CD14-positive monocyte (primary cell): ENCODE measurements around the gene SEMA7A. TPM values are rescaled to one million over a fixed set of nuclear protein-coding genes. Genes with fewer than 3 reads are reported as not detected.

Experiments used
- DNase-seq, 3 donors: peaks; one replicate each; pipeline ENCODE4 v3.0.0-alpha.2; 2011 to 2022
- H2AFZ ChIP-seq: 2 replicates; pipeline ENCODE4 v1.6.0; 2012; ENCODE audit warnings: mild to moderate bottlenecking, low read depth, low read length, inconsistent platforms; ENCODE audit not compliant: insufficient read depth, poor library complexity, severe bottlenecking
- H3K27ac ChIP-seq, 2 donors: 1 replicate in 1 of 2; 2 replicates in 1 of 2; pipeline ENCODE4 v1.5.1; 2012 to 2013; ENCODE audit warnings: low read length in 2 of 2, control low read depth in 1 of 2, inconsistent platforms in 1 of 2, low read depth in 1 of 2, mild to moderate bottlenecking in 1 of 2
- H3K27me3 ChIP-seq, 2 donors: one replicate each; pipeline versions ENCODE4 v1.6.0 to v1.6.1; 2011 to 2013; ENCODE audit warnings: low read length in 2 of 2; ENCODE audit not compliant: control insufficient read depth in 2 of 2, insufficient read depth in 2 of 2
- H3K36me3 ChIP-seq, 2 donors: replicated peaks in 1 of 2; 1 replicate in 1 of 2; 2 replicates in 1 of 2; pipeline versions ENCODE4 v1.5.1 to v1.6.1; 2012 to 2013; ENCODE audit warnings: low read length in 2 of 2, control low read depth in 1 of 2, inconsistent platforms in 1 of 2, mild to moderate bottlenecking in 1 of 2; ENCODE audit not compliant: insufficient read depth in 2 of 2, control insufficient read depth in 1 of 2
- H3K4me1 ChIP-seq, 2 donors: 1 replicate in 1 of 2; 2 replicates in 1 of 2; pipeline versions ENCODE4 v1.5.1 to v1.6.1; 2012 to 2013; ENCODE audit warnings: low read length in 2 of 2, control low read depth in 1 of 2, inconsistent platforms in 1 of 2, mild to moderate bottlenecking in 1 of 2, moderate library complexity in 1 of 2; ENCODE audit not compliant: insufficient read depth in 2 of 2, control insufficient read depth in 1 of 2
- H3K4me2 ChIP-seq: replicated peaks from 2 replicates; pipeline ENCODE3; 2012; ENCODE audit warnings: low read length, moderate library complexity, mild to moderate bottlenecking; ENCODE audit not compliant: poor library complexity, severe bottlenecking; ENCODE audit errors: extremely low read depth
- H3K4me3 ChIP-seq, 3 experiments: fragments of 200-600 bp in 1 of 3; sonication (generic) in 1 of 3; replicated peaks in 1 of 3; 1 replicate in 2 of 3; 2 replicates in 1 of 3; pipeline ENCODE4 v1.5.1; 2011 to 2013; ENCODE audit warnings: low read length in 3 of 3, mild to moderate bottlenecking in 3 of 3, control low read depth in 2 of 3, low read depth in 2 of 3, inconsistent platforms in 1 of 3, moderate library complexity in 1 of 3
- H3K79me2 ChIP-seq: 2 replicates; pipeline ENCODE4 v1.6.0; 2012; ENCODE audit warnings: mild to moderate bottlenecking, control low read depth, inconsistent platforms, low read length, moderate library complexity; ENCODE audit not compliant: insufficient read depth
- H3K9ac ChIP-seq: 2 replicates; pipeline ENCODE4 v1.6.0; 2017; ENCODE audit warnings: low read length, mild to moderate bottlenecking; ENCODE audit not compliant: insufficient read depth, poor library complexity, severe bottlenecking
- H3K9me3 ChIP-seq, 2 donors: replicated peaks in 1 of 2; 1 replicate in 1 of 2; 2 replicates in 1 of 2; pipeline versions ENCODE4 v1.5.1 to v1.6.1; 2012 to 2013; ENCODE audit warnings: low read length in 2 of 2, control low read depth in 1 of 2; ENCODE audit not compliant: control insufficient read depth in 1 of 2, insufficient read depth in 1 of 2
- H4K20me1 ChIP-seq: 2 replicates; pipeline ENCODE4 v1.6.0; 2012; ENCODE audit warnings: mild to moderate bottlenecking, low read length, control low read depth, moderate library complexity; ENCODE audit not compliant: insufficient read depth
- H3K27ac Mint-ChIP-seq, 7 donors: one replicate each; pipeline ENCODE4 v1.8.0; 2020; ENCODE audit warnings: mild to moderate bottlenecking in 7 of 7, mixed read lengths in 7 of 7, moderate library complexity in 6 of 7, inconsistent platforms in 2 of 7
- H3K27me3 Mint-ChIP-seq, 3 donors: one replicate each; pipeline ENCODE4 v1.8.0; 2021 to 2022; ENCODE audit warnings: low read depth in 3 of 3, mild to moderate bottlenecking in 3 of 3, mixed read lengths in 3 of 3, moderate library complexity in 3 of 3, inconsistent platforms in 1 of 3
- H3K36me3 Mint-ChIP-seq, 2 donors: one replicate each; pipeline ENCODE4 v1.8.0; 2020; ENCODE audit warnings: mixed read lengths in 2 of 2, inconsistent platforms in 1 of 2, mild to moderate bottlenecking in 1 of 2
- H3K4me1 Mint-ChIP-seq: one replicate; pipeline ENCODE4 v1.8.0; 2020; ENCODE audit warnings: mild to moderate bottlenecking, mixed read lengths
- H3K4me3 Mint-ChIP-seq, 2 donors: one replicate each; pipeline ENCODE4 v1.8.0; 2020; ENCODE audit warnings: mild to moderate bottlenecking in 2 of 2, mixed read lengths in 2 of 2, moderate library complexity in 1 of 2
- H3K9me3 Mint-ChIP-seq, 7 donors: one replicate each; pipeline ENCODE4 v1.8.0; 2020 to 2022; ENCODE audit warnings: mixed read lengths in 7 of 7, mild to moderate bottlenecking in 6 of 7, moderate library complexity in 6 of 7, inconsistent platforms in 2 of 7
- CTCF ChIP-seq: fragments of 200-600 bp; IDR thresholded peaks from one replicate; pipeline ENCODE4 v1.8.0; 2022; ENCODE audit warnings: antibody characterized with exemption, mild to moderate bottlenecking
- WGBS: methylation state at CpG from one replicate; pipeline ENCODE4 v1.1.5; 2013; ENCODE audit warnings: missing lambda C conversion rate; ENCODE audit not compliant: insufficient coverage; 5-methylcytosine and 5-hydroxymethylcytosine counted together
- intact Hi-C, 2 donors: fragments of 100-400 bp; cut with micrococcal nuclease; formaldehyde crosslinking; loops; one replicate each; pipeline versions ENCODE4 v1.15.0 to v1.15.1; 2023
- polyA plus RNA-seq, 3 donors: library from polyadenylated mRNA; depleted of rRNA in 1 of 3; unstranded in 2 of 3; stranded (reverse) in 1 of 3; fragments of 300-500 nt in 2 of 3; fragments of >200 nt in 1 of 3; fragmentation: Illumina TruSeq in 2 of 3; gene quantifications; 1 replicate in 2 of 3; 2 replicates in 1 of 3; pipeline ENCODE4 v1.2.3, GENCODE V29; 2012 to 2021

The SEMA7A gene
- polyA plus RNA-seq, 3 donors: 0.04 to 4.8 (median 0.15) TPM

DNA sequence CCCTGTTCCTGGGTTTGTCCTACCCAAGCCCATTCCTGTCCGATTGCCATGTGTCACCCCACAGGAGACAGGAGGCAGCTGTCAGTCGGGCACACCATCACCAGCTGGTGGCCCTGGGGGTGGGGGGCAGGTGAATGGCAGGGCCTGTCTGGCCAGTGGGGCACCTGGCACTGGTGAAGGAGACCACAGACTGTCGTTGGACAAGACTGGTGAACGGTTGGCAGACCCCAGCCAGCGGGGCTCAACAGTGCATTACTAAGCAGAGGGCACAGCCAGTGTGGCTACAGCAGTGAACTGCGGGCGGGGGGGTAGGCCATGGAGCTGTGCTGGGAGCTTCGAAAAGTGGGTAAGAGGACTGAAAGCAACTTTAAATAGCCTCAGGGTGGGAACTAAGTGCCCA lies 2.1 kb downstream of the SEMA7A start:
- Histone ChIP-seq H3K36me3 (no peaks in the 10 kb centered on the region), H3K27ac (no peak overlapping the region), H3K4me3 (no peak overlapping the region), H3K9ac (no peak overlapping the region), H3K9me3 (peaks cover 0 to 7% of the 10 kb centered on the region in 2 donors), H4K20me1 (no peaks in the 10 kb centered on the region), H3K4me1 (peaks cover 38 to 48% of the 10 kb centered on the region in 2 donors), H3K27me3 (peaks cover 16 to 28% of the 10 kb centered on the region in 2 donors), H3K79me2 (no peaks in the 10 kb centered on the region), H3K4me2 (no peak overlapping the region), H2AFZ (no peak overlapping the region)
- Mint-ChIP-seq H3K9me3 (peaks cover 0 to 17% (median 0%) of the 10 kb centered on the region in 7 donors), H3K27me3 (peaks cover 23 to 47% (median 26%) of the 10 kb centered on the region in 3 donors), H3K4me3 (peak overlapping the region in 1 of 2 donors; percentile 72), H3K4me1 (peaks cover 43% of the 10 kb centered on the region), H3K36me3 (peaks cover 0 to 11% of the 10 kb centered on the region in 2 donors), H3K27ac (peak overlapping the region in 1 of 7 donors; percentile 33)
- WGBS: 73% methylated on average over 7 of the region's 8 CpGs
- intact Hi-C loops: no loop called here
- no peak for DNase-seq
- no peak for TF ChIP-seq CTCF

DNA sequence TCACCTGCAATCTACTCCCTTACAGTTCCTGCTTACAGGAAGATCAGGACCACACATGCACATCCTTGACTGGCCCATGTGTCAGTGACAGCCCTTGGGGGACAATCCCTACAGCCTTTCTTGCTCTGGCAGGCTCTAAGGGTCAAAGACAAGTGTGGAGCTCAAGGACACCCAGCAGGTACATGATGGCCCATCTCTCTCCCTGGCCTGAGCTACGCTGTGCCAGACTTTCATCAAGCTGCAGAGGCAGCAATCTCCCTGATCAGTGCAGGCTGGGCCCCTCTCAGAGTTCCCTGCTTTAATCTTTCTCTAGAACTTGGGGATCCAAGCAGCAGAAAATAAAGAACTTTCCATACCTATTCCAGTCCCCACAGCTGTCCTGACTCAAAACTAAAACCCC lies 2.6 kb downstream of the SEMA7A start:
- H3K27ac ChIP-seq: no peak overlapping the region
- no peak overlapping the region for H3K9ac ChIP-seq

More for the DNA sequence above, 2.6 kb downstream of the SEMA7A start:
- intact Hi-C loops: no loop called here
- peak overlapping the region; percentile 24 to 53 for H3K4me3 Mint-ChIP-seq
- Histone ChIP-seq H3K4me1 (peaks cover 38 to 48% of the 10 kb centered on the region in 2 donors), H3K27me3 (peaks cover 16 to 28% of the 10 kb centered on the region in 2 donors), H2AFZ (no peak overlapping the region), H3K4me2 (no peak overlapping the region), H4K20me1 (no peaks in the 10 kb centered on the region), H3K4me3 (no peak overlapping the region), H3K9me3 (peaks cover 0 to 7% of the 10 kb centered on the region in 2 donors), H3K36me3 (no peaks in the 10 kb centered on the region), H3K79me2 (no peaks in the 10 kb centered on the region)
- H3K9me3 Mint-ChIP-seq: peaks cover 0 to 17% (median 0%) of the 10 kb centered on the region in 7 donors
- no peak for DNase-seq
- peaks cover 0 to 11% of the 10 kb centered on the region in 2 donors for H3K36me3 Mint-ChIP-seq
- H3K27me3 Mint-ChIP-seq: peaks cover 25 to 44% (median 27%) of the 10 kb centered on the region in 3 donors
- TF ChIP-seq CTCF: no peak
- WGBS: 100% methylated on average over 1 of the region's 1 CpG
- H3K27ac Mint-ChIP-seq: peak overlapping the region in 1 of 7 donors; percentile 79
- peaks cover 43% of the 10 kb centered on the region for H3K4me1 Mint-ChIP-seq
